Left lung (tissue), 10 donors: ENCODE measurements around the gene ERF. TPM values are rescaled to one million over a fixed set of nuclear protein-coding genes. Genes with fewer than 3 reads are reported as not detected.

Source experiments
- ATAC-seq: fragments of 200-7000 bp; cut with Tn5 transposase; one replicate; pipeline ENCODE4 v1.9.1; 2020; ENCODE audit warnings: moderate library complexity
- DNase-seq, 4 donors: peaks; one replicate each; pipeline ENCODE4 v3.0.0-alpha.2; 2013 to 2020
- H3K27ac ChIP-seq, 2 donors: fragments of 200-600 bp; sonication (generic) in 1 of 2; one replicate each; pipeline versions ENCODE4 v1.5.0 to v1.8.0; 2020 to 2021
- H3K27me3 ChIP-seq, 2 donors: fragments of 200-600 bp; sonication (generic) in 1 of 2; one replicate each; pipeline versions ENCODE4 v1.5.0 to v1.8.0; 2020 to 2021
- H3K36me3 ChIP-seq, 2 donors: fragments of 200-600 bp; sonication (generic) in 1 of 2; one replicate each; pipeline versions ENCODE4 v1.5.0 to v1.8.0; 2020 to 2021
- H3K4me1 ChIP-seq, 2 donors: fragments of 200-600 bp; one replicate each; pipeline ENCODE4 v1.8.0; 2021
- H3K4me3 ChIP-seq, 2 donors: fragments of 200-600 bp; sonication (generic) in 1 of 2; one replicate each; pipeline versions ENCODE4 v1.5.0 to v1.8.0; 2020 to 2021; ENCODE audit warnings: mild to moderate bottlenecking in 1 of 2
- H3K9me3 ChIP-seq, 2 donors: fragments of 200-600 bp; sonication (generic) in 1 of 2; one replicate each; pipeline versions ENCODE4 v1.5.0 to v1.8.0; 2020 to 2021
- intact Hi-C, 2 donors: fragments of 100-400 bp; cut with DNase I; formaldehyde crosslinking; loops; one replicate each; pipeline versions ENCODE4 v1.11.2 to v1.14.2; 2022
- polyA plus RNA-seq, 6 donors: library from polyadenylated mRNA; unstranded; fragments of 120-200 nt; gene quantifications; one replicate each; pipeline ENCODE4 v1.2.1, GENCODE V29; 2013; ENCODE audit not compliant: insufficient read length in 6 of 6
- total RNA-seq, 2 donors: library from RNA; stranded (reverse); fragmentation: NEBNext Ultra II Directional; extraction: Animal tissue kit (Norgen Biotek cat#: 25700); gene quantifications; one replicate each; pipeline ENCODE4 v1.2.1, GENCODE V29; 2021
- TF ChIP-seq, protein P1 (sequence below), 2 donors: fragments of 200-600 bp; sonication (generic) in 1 of 2; IDR thresholded peaks; one replicate each; pipeline versions ENCODE4 v1.5.0 to v1.8.0; 2021; ENCODE audit warnings: antibody characterized with exemption in 2 of 2
- donor health status: DM: no; HTN: yes; CAD: no.
- donor health status: DM: no; HTN: no; CAD: no.

The ERF gene
- total and polyA plus RNA-seq, 8 donors: 42.9 to 56.4 (median 48.9) TPM

DNA sequence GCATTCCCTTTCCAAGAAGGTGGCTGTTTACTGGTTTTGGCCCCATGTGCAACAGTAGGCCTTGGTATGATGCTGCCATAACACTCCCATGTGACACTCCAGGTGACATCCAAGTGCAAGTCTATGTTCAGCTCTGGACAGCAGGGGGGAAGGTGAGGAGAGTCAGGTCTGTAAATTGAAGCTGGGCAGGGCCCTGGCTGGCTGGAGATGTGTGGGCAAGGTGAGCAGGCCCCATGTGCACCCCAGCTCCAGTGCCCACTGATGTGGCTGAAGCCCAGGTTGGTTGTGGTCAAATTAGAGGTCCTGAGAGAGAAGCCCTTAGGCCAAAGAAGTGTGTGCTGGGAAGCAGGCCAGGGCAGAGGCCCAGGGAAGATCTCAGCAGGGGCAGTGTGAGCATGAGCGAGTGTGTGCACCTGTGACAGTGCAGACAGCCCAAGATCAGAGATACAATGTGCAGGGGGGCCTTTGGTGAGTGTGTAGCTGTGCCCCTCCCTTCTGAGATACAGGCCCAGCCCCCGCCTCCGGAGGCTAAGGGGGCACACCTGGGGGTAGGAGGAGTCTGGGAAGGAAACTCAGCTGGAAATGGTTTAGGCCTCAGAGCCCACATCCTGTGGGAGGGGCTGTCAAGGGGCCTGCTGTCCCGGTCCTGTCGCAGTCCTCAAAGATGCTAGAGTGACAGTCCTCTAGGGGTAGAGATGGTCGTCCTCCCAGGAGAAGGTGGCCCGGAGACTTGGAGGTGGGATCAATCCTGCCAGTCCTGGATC is 56.1 kb downstream of the ERF start:
- Histone ChIP-seq H3K4me1 (peaks cover 0 to 87% of the 10 kb centered on the region in 2 donors), H3K36me3 (peaks cover 0 to 72% of the 10 kb centered on the region in 2 donors), H3K27me3 (no peaks in the 10 kb centered on the region), H3K4me3 (peak overlapping the region in 1 of 2 donors; percentile 34), H3K27ac (peak overlapping the region; percentile 35 to 98), H3K9me3 (no peaks in the 10 kb centered on the region)
- DNase-seq (no peak), ATAC-seq (no peak)
- intact Hi-C loops: no loop called here
- TF ChIP-seq, protein P1, sequence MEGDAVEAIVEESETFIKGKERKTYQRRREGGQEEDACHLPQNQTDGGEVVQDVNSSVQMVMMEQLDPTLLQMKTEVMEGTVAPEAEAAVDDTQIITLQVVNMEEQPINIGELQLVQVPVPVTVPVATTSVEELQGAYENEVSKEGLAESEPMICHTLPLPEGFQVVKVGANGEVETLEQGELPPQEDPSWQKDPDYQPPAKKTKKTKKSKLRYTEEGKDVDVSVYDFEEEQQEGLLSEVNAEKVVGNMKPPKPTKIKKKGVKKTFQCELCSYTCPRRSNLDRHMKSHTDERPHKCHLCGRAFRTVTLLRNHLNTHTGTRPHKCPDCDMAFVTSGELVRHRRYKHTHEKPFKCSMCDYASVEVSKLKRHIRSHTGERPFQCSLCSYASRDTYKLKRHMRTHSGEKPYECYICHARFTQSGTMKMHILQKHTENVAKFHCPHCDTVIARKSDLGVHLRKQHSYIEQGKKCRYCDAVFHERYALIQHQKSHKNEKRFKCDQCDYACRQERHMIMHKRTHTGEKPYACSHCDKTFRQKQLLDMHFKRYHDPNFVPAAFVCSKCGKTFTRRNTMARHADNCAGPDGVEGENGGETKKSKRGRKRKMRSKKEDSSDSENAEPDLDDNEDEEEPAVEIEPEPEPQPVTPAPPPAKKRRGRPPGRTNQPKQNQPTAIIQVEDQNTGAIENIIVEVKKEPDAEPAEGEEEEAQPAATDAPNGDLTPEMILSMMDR (IDR thresholded peaks at IDR 0.05): no peak

Other genes starting within 250 kb of the ERF start
- gene GRIK5, start 184.9 kb downstream of the ERF start, total RNA-seq: under 1 TPM; 0.29 to 0.81 TPM
- gene GRIK5, start 184.9 kb downstream of the ERF start, polyA plus RNA-seq: 10 to 100 TPM in 1 of 6 donors, 1 to 10 TPM in 5; 4.6 to 11.6 (median 5.4) TPM
- 10 to 100 TPM in 1 of 2 donors, 1 to 10 TPM in 1; 9.4 to 11.2 TPM for gene ZNF574, start 179.0 kb downstream of the ERF start, total RNA-seq
- gene ZNF574, start 179.0 kb downstream of the ERF start, polyA plus RNA-seq: 10 to 100 TPM; 10.6 to 15.4 (median 13.5) TPM
- gene POU2F2, start 122.7 kb downstream of the ERF start, total RNA-seq: 10 to 100 TPM in 1 of 2 donors, 1 to 10 TPM in 1; 2.0 to 10.0 TPM
- 1 to 10 TPM in 5 of 6 donors, under 1 TPM in 1; 0.87 to 1.7 (median 1.4) TPM for gene POU2F2, start 122.7 kb downstream of the ERF start, polyA plus RNA-seq
- gene DEDD2, start 37.5 kb downstream of the ERF start, total RNA-seq: 10 to 100 TPM; 22.7 to 34.8 TPM
- gene DEDD2, start 37.5 kb downstream of the ERF start, polyA plus RNA-seq: 10 to 100 TPM; 15.7 to 21.4 (median 20.3) TPM
- gene ZNF526, start 34.8 kb downstream of the ERF start, total RNA-seq: 10 to 100 TPM; 11.5 to 12.7 TPM
- 1 to 10 TPM; 8.1 to 9.8 (median 9.1) TPM for gene ZNF526, start 34.8 kb downstream of the ERF start, polyA plus RNA-seq
- gene GSK3A, start 12.5 kb downstream of the ERF start, total RNA-seq: 10 to 100 TPM; 33.4 to 40.3 TPM
- 10 to 100 TPM; 56.5 to 67.4 (median 61.4) TPM for gene GSK3A, start 12.5 kb downstream of the ERF start, polyA plus RNA-seq
- 10 to 100 TPM; 59.8 to 76.1 TPM for gene CIC, start 14.1 kb upstream of the ERF start, total RNA-seq
- gene CIC, start 14.1 kb upstream of the ERF start, polyA plus RNA-seq: 10 to 100 TPM; 37.2 to 66.3 (median 51.8) TPM
- gene PRR19, start 47.0 kb upstream of the ERF start, total RNA-seq: 1 to 10 TPM; 1.1 TPM
- 1 to 10 TPM; 1.2 to 2.6 (median 1.7) TPM for gene PRR19, start 47.0 kb upstream of the ERF start, polyA plus RNA-seq
- gene PAFAH1B3, start 47.5 kb upstream of the ERF start, total RNA-seq: 10 to 100 TPM; 25.0 to 25.7 TPM
- 100 to 1,000 TPM in 1 of 6 donors, 10 to 100 TPM in 5; 81.5 to 102 (median 90.7) TPM for gene PAFAH1B3, start 47.5 kb upstream of the ERF start, polyA plus RNA-seq
- under 1 TPM; 0.21 to 0.32 TPM for gene TMEM145, start 58.2 kb upstream of the ERF start, total RNA-seq
- gene TMEM145, start 58.2 kb upstream of the ERF start, polyA plus RNA-seq: 1 to 10 TPM in 4 of 6 donors, under 1 TPM in 2; 0.50 to 1.6 (median 1.1) TPM
- gene MEGF8, start 70.5 kb upstream of the ERF start, total RNA-seq: 10 to 100 TPM; 15.7 to 24.9 TPM
- gene MEGF8, start 70.5 kb upstream of the ERF start, polyA plus RNA-seq: 10 to 100 TPM; 25.7 to 38.9 (median 37.8) TPM
- 1 to 10 TPM; 1.2 to 3.2 TPM for gene CNFN, start 135.2 kb upstream of the ERF start, total RNA-seq
- gene CNFN, start 135.2 kb upstream of the ERF start, polyA plus RNA-seq: under 1 TPM in 5 of 6 donors, not detected in 1; 0.32 to 0.97 (median 0.52) TPM
- gene LIPE, start 172.3 kb upstream of the ERF start, total RNA-seq: 1 to 10 TPM; 4.0 to 5.9 TPM
- 10 to 100 TPM in 3 of 6 donors, 1 to 10 TPM in 3; 8.8 to 11.0 (median 10.1) TPM for gene LIPE, start 172.3 kb upstream of the ERF start, polyA plus RNA-seq
- gene CXCL17, start 187.8 kb upstream of the ERF start, total RNA-seq: 100 to 1,000 TPM; 162 to 257 TPM
- gene CXCL17, start 187.8 kb upstream of the ERF start, polyA plus RNA-seq: 10 to 100 TPM in 4 of 6 donors, 1 to 10 TPM in 2; 8.5 to 18.0 (median 13.1) TPM